ENCODE measurements around the gene C22orf31. TPM values are rescaled to one million over a fixed set of nuclear protein-coding genes. Genes with fewer than 3 reads are reported as not detected.
"Not testable (repeated sequence)": the region's sequence is repeated elsewhere in the genome, so short reads cannot be mapped to it uniquely, and the experiment has no call there.

C22orf31 gene
- total RNA-seq (2014; rRNA removed), result not detected in 2 replicates
- polyA plus RNA-seq (2012), result not detected

- DNase-seq (ENCODE audit: low read depth), result no peak
Measured at GRCh38 chr22:29061773-29062172, at the start of gene C22orf31. C22orf31 (minus strand) TSS chr22:29061831; CDS start chr22:29061792, 39 bp downstream.

GRCh38 chr22:29110946-29111345 lies 49.3 kb upstream of the C22orf31 start:
- DNase-seq (ENCODE audit: low read depth), result no peak

GRCh38 chr22:29109822-29110221 lies 48.2 kb upstream of the C22orf31 start:
- no peak for DNase-seq (ENCODE audit: low read depth)

- DNase-seq (ENCODE audit: low read depth), result no peak
Measured at GRCh38 chr22:29108137-29108536, 46.5 kb upstream of the C22orf31 start.

- no peak for DNase-seq (ENCODE audit: low read depth)
Measured at GRCh38 chr22:29106839-29107238, 45.2 kb upstream of the C22orf31 start.

GRCh38 chr22:29105468-29105867 lies 43.8 kb upstream of the C22orf31 start:
- DNase-seq (ENCODE audit: low read depth), result no peak

GRCh38 chr22:29103121-29103520 lies 41.5 kb upstream of the C22orf31 start:
- no peak for DNase-seq (ENCODE audit: low read depth)

- DNase-seq (ENCODE audit: low read depth), result no peak
Measured at GRCh38 chr22:29102300-29102699, 40.7 kb upstream of the C22orf31 start.

GRCh38 chr22:29098296-29098695 lies 36.7 kb upstream of the C22orf31 start:
- DNase-seq (ENCODE audit: low read depth), result no peak

- DNase-seq (ENCODE audit: low read depth), result peak; percentile 29
Measured at GRCh38 chr22:29096736-29097669, 35.4 kb upstream of the C22orf31 start.

- DNase-seq (ENCODE audit: low read depth), result no peak
Measured at GRCh38 chr22:29095459-29095858, 33.8 kb upstream of the C22orf31 start.

GRCh38 chr22:29093501-29094300 lies 32.1 kb upstream of the C22orf31 start:
- DNase-seq (ENCODE audit: low read depth), result peak; percentile 53

- no peak for DNase-seq (ENCODE audit: low read depth)
Measured at GRCh38 chr22:29093030-29093429, 31.4 kb upstream of the C22orf31 start.

- DNase-seq (ENCODE audit: low read depth), result no peak
Measured at GRCh38 chr22:29092243-29092642, 30.6 kb upstream of the C22orf31 start.

GRCh38 chr22:29090039-29090438 lies 28.4 kb upstream of the C22orf31 start:
- no peak for DNase-seq (ENCODE audit: low read depth)

GRCh38 chr22:29089507-29089906 lies 27.9 kb upstream of the C22orf31 start:
- DNase-seq (ENCODE audit: low read depth), result no peak

GRCh38 chr22:29088809-29089208 lies 27.2 kb upstream of the C22orf31 start:
- no peak for DNase-seq (ENCODE audit: low read depth)

- DNase-seq (ENCODE audit: low read depth), result no peak
Measured at GRCh38 chr22:29087012-29087411, 25.4 kb upstream of the C22orf31 start.

GRCh38 chr22:29083933-29084591 lies 22.4 kb upstream of the C22orf31 start:
- no peak for DNase-seq (ENCODE audit: low read depth)

- not testable (repeated sequence) for DNase-seq (ENCODE audit: low read depth)
Measured at GRCh38 chr22:29083576-29083932, 21.9 kb upstream of the C22orf31 start.

- no peak for DNase-seq (ENCODE audit: low read depth)
Measured at GRCh38 chr22:29082826-29083545, 21.4 kb upstream of the C22orf31 start.

All from LHCN-M2 (cell line).